HepG2 (cell line): ENCODE data around the gene EIF6. TPM values are rescaled to one million over a fixed set of nuclear protein-coding genes. Genes with fewer than 3 reads are reported as not detected.

Experiments
- ELF4 ChIP-seq: sonication (generic); formaldehyde crosslinking; IDR thresholded peaks from 2 replicates; pipeline ENCODE4 v1.5.0; 2020; ENCODE audit warnings: missing genetic modification reagents, mild to moderate bottlenecking, moderate library complexity, borderline replicate concordance
- SIN3A ChIP-seq: IDR thresholded peaks from 2 replicates; pipeline ENCODE4 v1.6.1; 2011; ENCODE audit warnings: low read depth, mild to moderate bottlenecking, control low read depth, low read length, borderline replicate concordance
- SMC3 ChIP-seq: IDR thresholded peaks from 2 replicates; pipeline ENCODE4 v1.6.1; 2011; ENCODE audit warnings: low read length, improper control_type of control experiment
- polyA plus RNA-seq, 8 experiments: library from polyadenylated mRNA; depleted of rRNA in 3 of 8; stranded (reverse) in 7 of 8; unstranded in 1 of 8; fragments of >200 nt; fragmentation: Illumina TruSeq in 4 of 8; extraction: Trizol in 4 of 8; gene quantifications; 2 replicates each; pipeline versions ENCODE4 v1.2.1 to v1.2.3, GENCODE V29; 2011 to 2016; ENCODE audit warnings: low read depth in 4 of 8, missing spikeins in 1 of 8, mixed read lengths in 1 of 8; ENCODE audit not compliant: insufficient read depth in 1 of 8
- total RNA-seq, 5 experiments: library from RNA; depleted of rRNA; stranded (reverse); fragments of >200 nt; fragmentation: Illumina TruSeq; extraction: Trizol; gene quantifications; 2 replicates each; pipeline ENCODE4 v1.2.3, GENCODE V29; 2016; ENCODE audit warnings: low read depth in 1 of 5
- TF ChIP-seq, protein P1 (sequence below): IDR thresholded peaks from 2 replicates; pipeline ENCODE4 v1.4.0; 2020; ENCODE audit warnings: mild to moderate bottlenecking, missing genetic modification reagents
- TF ChIP-seq, protein P2 (sequence below): sonication (generic); formaldehyde crosslinking; IDR thresholded peaks from 2 replicates; pipeline ENCODE4 v1.4.0; 2020; ENCODE audit warnings: missing genetic modification reagents
- TF ChIP-seq, protein P3 (sequence below): sonication (generic); formaldehyde crosslinking; IDR thresholded peaks from 2 replicates; pipeline ENCODE4 v1.8.1; 2023; ENCODE audit warnings: missing genetic modification reagents, inconsistent platforms, borderline replicate concordance
- TF ChIP-seq, protein P4 (sequence below): sonication (generic); formaldehyde crosslinking; IDR thresholded peaks from 2 replicates; pipeline ENCODE4 v1.4.0; 2020; ENCODE audit warnings: missing genetic modification reagents

EIF6 gene
- total and polyA plus RNA-seq, 2 of the 13 experiments (the other 11 are each of a cell fraction or from before 2014, with no cell fraction given) = 462 to 466 TPM

DNA sequence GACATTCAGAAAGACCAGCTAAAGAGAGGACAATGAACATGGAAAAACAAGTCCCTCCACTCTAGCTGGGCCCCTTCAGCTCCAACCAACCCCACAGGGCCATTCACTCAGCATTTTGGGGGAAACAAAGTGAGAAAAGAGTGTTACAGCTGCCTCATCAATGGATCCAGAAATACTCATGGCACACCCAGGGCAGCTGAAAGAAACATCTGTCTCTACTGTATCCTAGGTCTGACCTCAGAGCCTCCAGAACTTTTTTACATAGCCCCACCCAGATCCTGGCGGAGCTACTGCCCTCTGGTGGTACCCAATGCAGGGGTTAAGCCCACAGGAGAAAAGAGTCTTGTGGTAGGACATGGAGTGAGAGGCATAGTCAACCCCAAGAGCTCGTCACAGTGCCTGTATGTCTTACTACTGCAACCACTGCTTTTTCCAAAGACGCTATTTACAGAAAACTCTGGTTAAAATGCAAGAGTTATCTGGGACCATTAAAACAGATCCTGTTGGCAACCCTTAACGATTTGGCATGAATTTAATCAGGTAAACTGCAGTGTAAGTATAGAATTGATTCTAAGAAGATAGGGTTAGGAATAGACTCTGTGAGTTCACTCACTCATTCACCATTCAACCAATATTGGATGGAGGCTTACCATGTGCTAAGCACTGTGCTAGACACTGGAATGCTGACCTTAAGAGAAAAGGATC lies 45.0 kb upstream of the EIF6 start (continued):
- TF ChIP-seq, protein P1, sequence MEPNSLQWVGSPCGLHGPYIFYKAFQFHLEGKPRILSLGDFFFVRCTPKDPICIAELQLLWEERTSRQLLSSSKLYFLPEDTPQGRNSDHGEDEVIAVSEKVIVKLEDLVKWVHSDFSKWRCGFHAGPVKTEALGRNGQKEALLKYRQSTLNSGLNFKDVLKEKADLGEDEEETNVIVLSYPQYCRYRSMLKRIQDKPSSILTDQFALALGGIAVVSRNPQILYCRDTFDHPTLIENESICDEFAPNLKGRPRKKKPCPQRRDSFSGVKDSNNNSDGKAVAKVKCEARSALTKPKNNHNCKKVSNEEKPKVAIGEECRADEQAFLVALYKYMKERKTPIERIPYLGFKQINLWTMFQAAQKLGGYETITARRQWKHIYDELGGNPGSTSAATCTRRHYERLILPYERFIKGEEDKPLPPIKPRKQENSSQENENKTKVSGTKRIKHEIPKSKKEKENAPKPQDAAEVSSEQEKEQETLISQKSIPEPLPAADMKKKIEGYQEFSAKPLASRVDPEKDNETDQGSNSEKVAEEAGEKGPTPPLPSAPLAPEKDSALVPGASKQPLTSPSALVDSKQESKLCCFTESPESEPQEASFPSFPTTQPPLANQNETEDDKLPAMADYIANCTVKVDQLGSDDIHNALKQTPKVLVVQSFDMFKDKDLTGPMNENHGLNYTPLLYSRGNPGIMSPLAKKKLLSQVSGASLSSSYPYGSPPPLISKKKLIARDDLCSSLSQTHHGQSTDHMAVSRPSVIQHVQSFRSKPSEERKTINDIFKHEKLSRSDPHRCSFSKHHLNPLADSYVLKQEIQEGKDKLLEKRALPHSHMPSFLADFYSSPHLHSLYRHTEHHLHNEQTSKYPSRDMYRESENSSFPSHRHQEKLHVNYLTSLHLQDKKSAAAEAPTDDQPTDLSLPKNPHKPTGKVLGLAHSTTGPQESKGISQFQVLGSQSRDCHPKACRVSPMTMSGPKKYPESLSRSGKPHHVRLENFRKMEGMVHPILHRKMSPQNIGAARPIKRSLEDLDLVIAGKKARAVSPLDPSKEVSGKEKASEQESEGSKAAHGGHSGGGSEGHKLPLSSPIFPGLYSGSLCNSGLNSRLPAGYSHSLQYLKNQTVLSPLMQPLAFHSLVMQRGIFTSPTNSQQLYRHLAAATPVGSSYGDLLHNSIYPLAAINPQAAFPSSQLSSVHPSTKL (CRISPR knock-in tag) = peak; percentile 26; the same call in 1 of the 2 replicates
- TF ChIP-seq, protein P2, sequence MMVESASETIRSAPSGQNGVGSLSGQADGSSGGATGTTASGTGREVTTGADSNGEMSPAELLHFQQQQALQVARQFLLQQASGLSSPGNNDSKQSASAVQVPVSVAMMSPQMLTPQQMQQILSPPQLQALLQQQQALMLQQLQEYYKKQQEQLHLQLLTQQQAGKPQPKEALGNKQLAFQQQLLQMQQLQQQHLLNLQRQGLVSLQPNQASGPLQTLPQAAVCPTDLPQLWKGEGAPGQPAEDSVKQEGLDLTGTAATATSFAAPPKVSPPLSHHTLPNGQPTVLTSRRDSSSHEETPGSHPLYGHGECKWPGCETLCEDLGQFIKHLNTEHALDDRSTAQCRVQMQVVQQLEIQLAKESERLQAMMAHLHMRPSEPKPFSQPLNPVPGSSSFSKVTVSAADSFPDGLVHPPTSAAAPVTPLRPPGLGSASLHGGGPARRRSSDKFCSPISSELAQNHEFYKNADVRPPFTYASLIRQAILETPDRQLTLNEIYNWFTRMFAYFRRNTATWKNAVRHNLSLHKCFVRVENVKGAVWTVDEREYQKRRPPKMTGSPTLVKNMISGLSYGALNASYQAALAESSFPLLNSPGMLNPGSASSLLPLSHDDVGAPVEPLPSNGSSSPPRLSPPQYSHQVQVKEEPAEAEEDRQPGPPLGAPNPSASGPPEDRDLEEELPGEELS = no peak
- peak; percentile 100 for TF ChIP-seq SMC3
- TF ChIP-seq, protein P3, sequence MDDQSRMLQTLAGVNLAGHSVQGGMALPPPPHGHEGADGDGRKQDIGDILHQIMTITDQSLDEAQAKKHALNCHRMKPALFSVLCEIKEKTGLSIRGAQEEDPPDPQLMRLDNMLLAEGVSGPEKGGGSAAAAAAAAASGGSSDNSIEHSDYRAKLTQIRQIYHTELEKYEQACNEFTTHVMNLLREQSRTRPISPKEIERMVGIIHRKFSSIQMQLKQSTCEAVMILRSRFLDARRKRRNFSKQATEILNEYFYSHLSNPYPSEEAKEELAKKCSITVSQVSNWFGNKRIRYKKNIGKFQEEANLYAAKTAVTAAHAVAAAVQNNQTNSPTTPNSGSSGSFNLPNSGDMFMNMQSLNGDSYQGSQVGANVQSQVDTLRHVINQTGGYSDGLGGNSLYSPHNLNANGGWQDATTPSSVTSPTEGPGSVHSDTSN = no peak
- TF ChIP-seq SIN3A = 0 out of 2 replicates have a peak, but pooled peaks have one; percentile 19
- TF ChIP-seq ELF4 = no peak
- TF ChIP-seq, protein P4, sequence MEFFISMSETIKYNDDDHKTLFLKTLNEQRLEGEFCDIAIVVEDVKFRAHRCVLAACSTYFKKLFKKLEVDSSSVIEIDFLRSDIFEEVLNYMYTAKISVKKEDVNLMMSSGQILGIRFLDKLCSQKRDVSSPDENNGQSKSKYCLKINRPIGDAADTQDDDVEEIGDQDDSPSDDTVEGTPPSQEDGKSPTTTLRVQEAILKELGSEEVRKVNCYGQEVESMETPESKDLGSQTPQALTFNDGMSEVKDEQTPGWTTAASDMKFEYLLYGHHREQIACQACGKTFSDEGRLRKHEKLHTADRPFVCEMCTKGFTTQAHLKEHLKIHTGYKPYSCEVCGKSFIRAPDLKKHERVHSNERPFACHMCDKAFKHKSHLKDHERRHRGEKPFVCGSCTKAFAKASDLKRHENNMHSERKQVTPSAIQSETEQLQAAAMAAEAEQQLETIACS (CRISPR knock-in tag) = 0 out of 2 replicates have a peak, but pooled peaks have one; percentile 26
